Psoas muscle (tissue), 8 donors: Measurements from ENCODE around the gene GPRIN2. TPM values are rescaled to one million over a fixed set of nuclear protein-coding genes. Genes with fewer than 3 reads are reported as not detected.

Source experiments
- ATAC-seq, 4 donors: fragments of 200-7000 bp; cut with Tn5 transposase; one replicate each; pipeline ENCODE4 v1.9.1; 2020; ENCODE audit warnings: moderate library complexity in 3 of 4, mild to moderate bottlenecking in 2 of 4
- DNase-seq, 2 donors: peaks; one replicate each; pipeline ENCODE4 v3.0.0-alpha.2; 2020
- H3K27ac ChIP-seq: fragments of 200-600 bp; one replicate; pipeline ENCODE4 v1.8.0; 2022
- H3K27me3 ChIP-seq, 3 donors: fragments of 200-600 bp in 1 of 3; one replicate each; pipeline versions ENCODE4 v1.6.1 to v1.8.0; 2013 to 2022; ENCODE audit warnings: low read length in 2 of 3, mild to moderate bottlenecking in 2 of 3, moderate library complexity in 1 of 3; ENCODE audit not compliant: insufficient read depth in 3 of 3
- H3K36me3 ChIP-seq, 2 donors: fragments of 200-600 bp in 1 of 2; one replicate each; pipeline versions ENCODE4 v1.6.1 to v1.8.0; 2013 to 2022; ENCODE audit warnings: low read depth in 1 of 2, mild to moderate bottlenecking in 1 of 2, moderate library complexity in 1 of 2; ENCODE audit not compliant: insufficient read depth in 1 of 2
- H3K4me1 ChIP-seq: fragments of 200-600 bp; one replicate; pipeline ENCODE4 v1.8.0; 2022
- H3K4me3 ChIP-seq: fragments of 200-600 bp; one replicate; pipeline ENCODE4 v1.8.0; 2022; ENCODE audit warnings: mild to moderate bottlenecking
- H3K9me3 ChIP-seq: fragments of 200-600 bp; one replicate; pipeline ENCODE4 v1.8.0; 2022
- WGBS, 3 donors: extraction: QIAGEN DNeasy Blood & Tissue Kit; methylation state at CpG; one replicate each; pipeline versions ENCODE4 v1.1.6 to v1.1.7; 2013; 5-methylcytosine and 5-hydroxymethylcytosine counted together
- intact Hi-C, 2 donors: fragments of 100-400 bp; cut with DNase I; formaldehyde crosslinking; loops; one replicate each; pipeline versions ENCODE4 v1.11.0 to v1.14.2; 2022
- polyA plus RNA-seq, 3 donors: library from polyadenylated mRNA; stranded (reverse); fragments of 200-250 nt; gene quantifications; one replicate each; pipeline ENCODE4 v1.2.3, GENCODE V29; 2013
- total RNA-seq, 4 donors: library from RNA; stranded (reverse); fragmentation: NEBNext Ultra II Directional in 2 of 4; extraction: Animal tissue kit (Norgen Biotek cat#: 25700) in 2 of 4; gene quantifications; one replicate each; pipeline versions ENCODE4 v1.2.1 to v1.2.4, GENCODE V29; 2021 to 2023
- TF ChIP-seq, protein P1 (sequence below): fragments of 200-600 bp; IDR thresholded peaks from one replicate; pipeline ENCODE4 v1.8.0; 2022; ENCODE audit warnings: antibody characterized with exemption
- donor health status: healthy with polysubstance abuse.
- donor health status: DM: no; HTN: no; CAD: no; lungs with moderate emphysema.
- donor health status: Bipolar disorder and iron deficiency.
- donor health status: healthy.
- donor health status: DM: yes; HTN: yes; CAD: no.
- donor health status: DM: no; HTN: no; CAD: no.
- donor health status: DM: no; HTN: no; CAD: no.
- donor health status: DM: yes; HTN: yes; CAD: no.

The GPRIN2 gene
- total and polyA plus RNA-seq, 7 donors, result not detected

DNA sequence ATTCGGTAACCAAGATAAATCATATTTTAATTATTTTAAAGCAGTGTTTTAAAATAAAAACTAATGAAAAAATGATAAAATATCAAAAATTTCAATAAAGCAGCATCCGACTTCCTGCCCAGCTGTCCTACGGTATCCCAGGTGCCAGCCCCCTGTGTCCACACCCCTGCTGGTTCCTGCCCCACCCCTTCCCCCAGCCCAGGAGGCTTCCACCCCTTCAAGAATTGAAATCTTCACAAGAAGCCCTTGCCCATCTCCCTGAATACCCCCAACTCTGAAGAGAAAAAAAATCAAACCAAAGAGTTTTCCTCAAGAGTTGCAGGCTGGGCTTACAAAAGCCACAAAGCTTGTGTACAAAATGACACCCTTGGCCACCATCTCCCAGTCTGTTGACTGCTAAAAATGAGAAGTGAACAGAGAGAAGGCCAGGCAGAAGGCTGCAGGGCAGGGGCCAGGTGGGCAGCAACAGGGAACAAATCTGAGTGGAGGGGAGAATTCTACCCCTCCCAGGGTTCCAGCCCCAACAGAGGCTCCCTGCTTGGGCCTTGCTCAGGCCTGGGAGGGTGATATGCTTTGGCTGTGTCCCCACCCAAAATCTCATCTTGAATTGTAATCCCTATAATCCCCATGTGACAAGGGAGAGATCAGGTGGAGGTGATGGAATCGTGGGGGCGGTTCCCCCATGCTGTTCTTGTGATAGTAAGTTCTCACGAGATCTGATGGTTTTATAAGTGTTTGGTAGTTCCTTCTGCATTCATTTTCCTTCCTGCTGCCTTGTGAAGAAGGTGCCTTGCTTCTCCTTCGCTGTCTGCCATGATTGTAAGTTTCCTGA lies 14.5 kb downstream of the GPRIN2 start:
- Histone ChIP-seq H3K4me1 (no peaks in the 10 kb centered on the region), H3K27ac (no peak overlapping the region), H3K36me3 (no peaks in the 10 kb centered on the region), H3K4me3 (no peak overlapping the region), H3K9me3 (no peaks in the 10 kb centered on the region), H3K27me3 (peaks cover 0 to 54% (median 4%) of the 10 kb centered on the region in 3 donors)
- DNase-seq (peak; percentile 4 to 22), ATAC-seq (no peak)
- intact Hi-C loops, result no loop called here
- whole genome bisulfite sequencing, 3 donors, result 77 to 82% (median 79%) methylated on average over 7 of the region's 7 CpGs
- TF ChIP-seq, protein P1, sequence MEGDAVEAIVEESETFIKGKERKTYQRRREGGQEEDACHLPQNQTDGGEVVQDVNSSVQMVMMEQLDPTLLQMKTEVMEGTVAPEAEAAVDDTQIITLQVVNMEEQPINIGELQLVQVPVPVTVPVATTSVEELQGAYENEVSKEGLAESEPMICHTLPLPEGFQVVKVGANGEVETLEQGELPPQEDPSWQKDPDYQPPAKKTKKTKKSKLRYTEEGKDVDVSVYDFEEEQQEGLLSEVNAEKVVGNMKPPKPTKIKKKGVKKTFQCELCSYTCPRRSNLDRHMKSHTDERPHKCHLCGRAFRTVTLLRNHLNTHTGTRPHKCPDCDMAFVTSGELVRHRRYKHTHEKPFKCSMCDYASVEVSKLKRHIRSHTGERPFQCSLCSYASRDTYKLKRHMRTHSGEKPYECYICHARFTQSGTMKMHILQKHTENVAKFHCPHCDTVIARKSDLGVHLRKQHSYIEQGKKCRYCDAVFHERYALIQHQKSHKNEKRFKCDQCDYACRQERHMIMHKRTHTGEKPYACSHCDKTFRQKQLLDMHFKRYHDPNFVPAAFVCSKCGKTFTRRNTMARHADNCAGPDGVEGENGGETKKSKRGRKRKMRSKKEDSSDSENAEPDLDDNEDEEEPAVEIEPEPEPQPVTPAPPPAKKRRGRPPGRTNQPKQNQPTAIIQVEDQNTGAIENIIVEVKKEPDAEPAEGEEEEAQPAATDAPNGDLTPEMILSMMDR, result no peak

DNA sequence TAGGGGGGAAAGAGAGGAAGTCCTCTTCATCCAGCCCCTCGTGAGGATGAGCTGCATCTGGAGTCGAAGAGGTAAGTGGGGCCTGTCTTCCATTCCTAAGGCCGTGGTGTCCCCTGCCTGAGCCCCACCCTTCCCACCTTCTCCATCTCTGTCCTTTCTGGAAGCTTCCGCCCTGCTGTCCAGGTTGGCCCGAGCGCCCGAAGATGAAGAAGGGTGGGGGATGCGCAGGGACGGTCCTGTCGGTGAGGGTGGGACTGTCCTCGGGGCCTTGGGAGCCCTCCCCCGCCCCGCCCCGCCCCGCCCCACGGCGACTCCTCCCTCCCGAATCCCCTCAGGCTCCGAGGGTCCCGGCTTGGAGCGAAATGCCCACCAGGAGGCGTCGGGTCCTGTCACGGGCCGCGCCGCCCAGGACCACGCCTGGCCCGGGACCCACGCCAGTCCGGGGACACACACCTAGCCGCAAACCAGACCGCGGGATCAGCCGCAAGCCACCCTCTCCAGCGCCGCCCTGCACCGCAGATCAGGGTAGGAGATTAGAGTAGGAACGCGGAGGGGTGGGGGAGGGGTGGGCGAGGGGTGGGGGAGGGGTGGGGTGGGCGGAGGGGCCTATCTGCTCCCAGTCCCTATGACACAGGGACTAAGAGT lies 15.3 kb downstream of the GPRIN2 start:
- intact Hi-C loops, result no loop called here
- Histone ChIP-seq H3K36me3 (no peaks in the 10 kb centered on the region), H3K9me3 (no peaks in the 10 kb centered on the region), H3K27ac (no peak overlapping the region), H3K4me1 (no peaks in the 10 kb centered on the region), H3K27me3 (peaks cover 0 to 63% (median 4%) of the 10 kb centered on the region in 3 donors), H3K4me3 (peak overlapping the region; percentile 19)
- 8 to 9% (median 9%) methylated on average over 38 to 42 of the region's 42 CpGs for WGBS, 3 donors
- ATAC-seq, result no peak
- TF ChIP-seq, protein P1, result peak; percentile 12
- DNase-seq, result peak; percentile 21 to 52

DNA sequence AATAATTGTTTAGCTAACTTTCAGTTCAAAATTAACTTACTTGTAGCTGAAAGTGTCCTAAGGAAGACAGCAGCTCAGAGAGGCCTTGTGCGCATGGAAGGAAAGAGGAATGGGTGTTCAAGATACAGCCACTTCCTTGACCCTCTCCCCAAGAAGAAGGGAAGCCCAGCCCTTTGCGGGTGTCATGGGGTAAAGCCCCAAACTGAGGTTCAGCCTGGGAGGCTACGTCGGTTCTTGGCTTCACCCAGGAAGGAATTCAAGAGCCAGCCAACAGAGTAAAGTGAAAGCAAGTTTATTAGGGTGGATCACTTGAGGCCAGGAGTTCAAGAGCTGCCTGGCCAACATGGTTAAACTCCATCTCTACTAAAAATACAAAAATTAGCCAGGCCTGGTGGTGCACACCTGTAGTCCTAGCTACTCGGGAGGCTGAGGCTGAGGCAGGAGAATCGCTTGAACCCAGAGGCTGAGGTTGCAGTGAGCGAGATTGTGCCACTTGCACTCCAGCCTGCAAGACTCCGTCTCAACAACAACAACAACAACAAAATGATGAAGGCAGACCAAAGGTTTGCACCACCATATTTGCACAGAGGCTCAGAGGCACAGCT lies 15.9 kb downstream of the GPRIN2 start:
- no peaks in the 10 kb centered on the region for H3K36me3 ChIP-seq
- H3K4me3 ChIP-seq, result no peak overlapping the region
- 87 to 92% (median 90%) methylated on average over 8 of the region's 8 CpGs for WGBS, 3 donors
- no peak overlapping the region for H3K27ac ChIP-seq
- peaks cover 0 to 63% (median 4%) of the 10 kb centered on the region in 3 donors for H3K27me3 ChIP-seq
- intact Hi-C loops, result no loop called here
- H3K4me1 ChIP-seq, result no peaks in the 10 kb centered on the region
- TF ChIP-seq, protein P1, result no peak
- no peaks in the 10 kb centered on the region for H3K9me3 ChIP-seq
- DNase-seq, result peak; percentile 2 to 43
- no peak for ATAC-seq

DNA sequence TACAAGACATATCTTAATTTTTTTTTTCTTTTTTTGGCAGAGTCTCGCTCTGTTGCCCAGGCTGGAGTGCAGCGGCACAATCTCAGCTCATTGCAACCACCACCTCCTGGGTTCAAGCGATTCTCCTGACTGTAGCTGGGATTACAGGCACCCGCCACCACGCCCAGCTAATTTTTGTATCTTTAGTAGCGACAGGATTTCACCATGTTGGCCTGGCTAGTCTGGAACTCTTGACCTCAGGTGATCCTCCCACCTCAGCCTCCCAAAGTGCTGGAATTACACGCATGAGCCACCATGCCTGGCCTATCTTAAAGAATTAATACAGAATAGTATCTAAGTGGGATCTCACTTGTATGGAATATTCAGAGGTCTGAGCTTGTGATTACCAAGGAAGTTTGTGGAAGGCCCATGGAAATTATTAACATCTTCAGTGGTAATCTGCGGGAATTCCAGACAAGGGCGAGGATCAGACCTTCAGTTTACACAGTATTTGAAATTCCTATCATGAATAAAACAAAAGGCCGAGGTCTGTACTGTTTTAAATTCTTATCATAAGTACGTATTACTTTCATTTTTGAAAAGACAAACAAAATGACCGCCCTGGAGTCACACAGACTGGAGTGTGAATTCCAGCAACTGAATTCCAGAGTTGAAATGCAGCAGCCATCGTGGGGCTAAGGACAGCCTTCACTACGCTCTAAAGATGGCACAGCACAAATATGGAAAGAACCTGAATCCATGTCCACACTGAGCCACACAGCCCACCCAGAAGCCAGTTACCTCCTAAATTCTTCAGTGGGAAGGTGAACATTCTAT lies 16.7 kb downstream of the GPRIN2 start:
- Histone ChIP-seq H3K36me3 (no peaks in the 10 kb centered on the region), H3K27me3 (peaks cover 0 to 63% (median 4%) of the 10 kb centered on the region in 3 donors), H3K27ac (no peak overlapping the region), H3K9me3 (no peaks in the 10 kb centered on the region), H3K4me3 (no peak overlapping the region), H3K4me1 (no peaks in the 10 kb centered on the region)
- WGBS, 3 donors, result 82 to 86% (median 85%) methylated on average over 14 of the region's 14 CpGs
- intact Hi-C loops, result loop anchor here in 1 of 2 donors (5.0 kb wide), 1 partner anchor 1797 kb away; no protein-coding TSS in a partner anchor
- DNase-seq (peak in 1 of 2 donors; percentile 6), ATAC-seq (no peak)
- TF ChIP-seq, protein P1, result no peak
